ENCODE data around the gene ACTL6B. TPM values are rescaled to one million over a fixed set of nuclear protein-coding genes. Genes with fewer than 3 reads are reported as not detected.
A peak's percentile ranks its signal among the peaks of the same experiment; 100 is the strongest.

Gene ACTL6B
- total and polyA plus RNA-seq, 2 of the 13 experiments (the other 11 are each of a cell fraction or from before 2014, with no cell fraction given), result not detected

GRCh38 chr7:100641463-100641859 lies 14.8 kb downstream of the ACTL6B start, which contains the start of gene TFR2 (continued):
- no peak for TF ChIP-seq ZNF569 (CRISPR knock-in tag; IDR thresholded peaks at IDR 0.05; ENCODE audit: borderline replicate concordance)
- TF ChIP-seq SALL2 (CRISPR knock-in tag; IDR thresholded peaks at IDR 0.05), result peak; percentile 44; the same call in 1 of the 2 replicates
- peak; percentile 93 for TF ChIP-seq HNF4A (CRISPR knock-in tag; IDR thresholded peaks at IDR 0.05)
- TF ChIP-seq TOPORS (CRISPR knock-in tag; IDR thresholded peaks at IDR 0.05), result no peak
- peak; percentile 88 for TF ChIP-seq MTA1 (CRISPR knock-in tag; IDR thresholded peaks at IDR 0.05; ENCODE audit: borderline replicate concordance)
- no peak for TF ChIP-seq SCMH1 (CRISPR knock-in tag; IDR thresholded peaks at IDR 0.05; ENCODE audit: borderline replicate concordance)
- TF ChIP-seq NCOA2 (CRISPR knock-in tag; IDR thresholded peaks at IDR 0.05), result peak; percentile 76
- TF ChIP-seq SPEN (CRISPR knock-in tag; IDR thresholded peaks at IDR 0.05; ENCODE audit: low read depth), result peak; percentile 49; the same call in 1 of the 2 replicates
- peak; percentile 44; the same call in 1 of the 2 replicates for TF ChIP-seq ISL2 (CRISPR knock-in tag; IDR thresholded peaks at IDR 0.05)
- TF ChIP-seq ZNF761 (CRISPR knock-in tag; conservative IDR thresholded peaks at IDR 0.05), result 0 out of 2 replicates have a peak, but pooled peaks have one; percentile 19
- TF ChIP-seq CAMTA2 (CRISPR knock-in tag; IDR thresholded peaks at IDR 0.05; ENCODE audit: borderline replicate concordance), result no peak
- TF ChIP-seq MLX (CRISPR knock-in tag; IDR thresholded peaks at IDR 0.05), result peak; percentile 55; the same call in 1 of the 2 replicates
- TF ChIP-seq MYPOP (CRISPR knock-in tag; IDR thresholded peaks at IDR 0.05), result 0 out of 2 replicates have a peak, but pooled peaks have one; percentile 45
- TF ChIP-seq ZNF563 (CRISPR knock-in tag; IDR thresholded peaks at IDR 0.05), result peak; percentile 73; the same call in 1 of the 2 replicates
- TF ChIP-seq ZNF614 (CRISPR knock-in tag; IDR thresholded peaks at IDR 0.05; ENCODE audit: borderline replicate concordance), result peak; percentile 51; the same call in 1 of the 2 replicates
- TF ChIP-seq FOXP1 (IDR thresholded peaks at IDR 0.05), result no peak
- peak; percentile 51; the same call in 1 of the 2 replicates for TF ChIP-seq FOXP1 (CRISPR knock-in tag; IDR thresholded peaks at IDR 0.05)
- TF ChIP-seq RERE (CRISPR knock-in tag; IDR thresholded peaks at IDR 0.05; ENCODE audit: low read depth), result no peak
- peak; percentile 68 for TF ChIP-seq PBX2 (CRISPR knock-in tag; IDR thresholded peaks at IDR 0.05)
- TF ChIP-seq ZNF552 (CRISPR knock-in tag; IDR thresholded peaks at IDR 0.05; ENCODE audit: borderline replicate concordance), result 0 out of 2 replicates have a peak, but pooled peaks have one; percentile 31
- peak; percentile 55; the same call in 1 of the 2 replicates for TF ChIP-seq ZNF556 (CRISPR knock-in tag; IDR thresholded peaks at IDR 0.05; ENCODE audit: borderline replicate concordance)
- TF ChIP-seq ZNF362 (CRISPR knock-in tag; IDR thresholded peaks at IDR 0.05; ENCODE audit: borderline replicate concordance), result peak; percentile 47; the same call in 1 of the 2 replicates
